Measurements from ENCODE around the gene ARHGEF4.

GRCh38 chr2:131027566-131028528 is 191.1 kb downstream of the ARHGEF4 start:
- TF ChIP-seq NFRKB (IDR thresholded peaks at IDR 0.05) (no peak), LEF1 (IDR thresholded peaks at IDR 0.05; ENCODE audit: borderline replicate concordance) (no peak), HDGF (IDR thresholded peaks at IDR 0.05; ENCODE audit: borderline replicate concordance) (no peak), FOXA1 (IDR thresholded peaks at IDR 0.05) (no peak), PKNOX1 (IDR thresholded peaks at IDR 0.05) (no peak), FOXM1 (IDR thresholded peaks at IDR 0.05; ENCODE audit: borderline replicate concordance) (no peak), BHLHE40 (IDR thresholded peaks at IDR 0.05; ENCODE audit: borderline replicate concordance) (no peak), L3MBTL2 (conservative IDR thresholded peaks at IDR 0.05) (no peak)

Measured in HEK293T (cell line).